Suppressor macrophage treated with lipopolysaccharide for 1 hour (primary cell): ENCODE results near the gene FGD5.

Experiments used
- DNase-seq, 3 donors: peaks; one replicate each; pipeline ENCODE4 v3.0.0-alpha.2; 2020 to 2022

The FGD5 gene

GRCh38 chr3:14909250-14909649, 90.5 kb downstream of the FGD5 start:
- peak in 1 of 3 donors; percentile 35 for DNase-seq

DNA sequence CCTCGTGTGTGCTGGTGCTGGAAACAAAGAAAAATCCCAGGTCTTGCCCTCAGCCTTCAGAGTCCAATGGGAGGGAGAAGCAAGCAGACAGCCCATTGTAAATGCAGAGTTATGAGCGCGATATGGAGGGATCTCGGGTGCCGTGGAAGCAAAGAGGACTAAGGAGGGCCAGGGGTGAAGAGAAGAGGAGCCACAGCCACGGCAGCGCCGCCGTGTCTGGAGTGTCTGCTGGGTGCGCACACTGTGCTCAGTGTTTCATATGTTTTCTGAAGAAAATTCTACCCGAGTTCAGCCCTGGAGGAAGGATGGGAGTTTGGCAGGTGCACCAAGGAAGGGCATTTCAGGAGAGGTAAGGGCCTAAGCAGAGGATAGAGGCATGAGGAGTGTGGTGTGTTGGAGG, 92.9 kb downstream of the FGD5 start:
- DNase-seq = no peak

GRCh38 chr3:14913071-14913925, 94.5 kb downstream of the FGD5 start:
- no peak for DNase-seq

GRCh38 chr3:14913926-14914778, 95.4 kb downstream of the FGD5 start:
- DNase-seq = no peak

- no peak for DNase-seq
These were observed 96.0 kb downstream of the FGD5 start for GRCh38 chr3:14914779-14915117.

GRCh38 chr3:14915636-14916222, 97.0 kb downstream of the FGD5 start:
- peak in 2 of 3 donors; percentile 11 to 27 for DNase-seq

GRCh38 chr3:14918356-14918860, 99.6 kb downstream of the FGD5 start:
- DNase-seq = no peak

GRCh38 chr3:14920536-14920935, 101.8 kb downstream of the FGD5 start:
- no peak for DNase-seq

DNA sequence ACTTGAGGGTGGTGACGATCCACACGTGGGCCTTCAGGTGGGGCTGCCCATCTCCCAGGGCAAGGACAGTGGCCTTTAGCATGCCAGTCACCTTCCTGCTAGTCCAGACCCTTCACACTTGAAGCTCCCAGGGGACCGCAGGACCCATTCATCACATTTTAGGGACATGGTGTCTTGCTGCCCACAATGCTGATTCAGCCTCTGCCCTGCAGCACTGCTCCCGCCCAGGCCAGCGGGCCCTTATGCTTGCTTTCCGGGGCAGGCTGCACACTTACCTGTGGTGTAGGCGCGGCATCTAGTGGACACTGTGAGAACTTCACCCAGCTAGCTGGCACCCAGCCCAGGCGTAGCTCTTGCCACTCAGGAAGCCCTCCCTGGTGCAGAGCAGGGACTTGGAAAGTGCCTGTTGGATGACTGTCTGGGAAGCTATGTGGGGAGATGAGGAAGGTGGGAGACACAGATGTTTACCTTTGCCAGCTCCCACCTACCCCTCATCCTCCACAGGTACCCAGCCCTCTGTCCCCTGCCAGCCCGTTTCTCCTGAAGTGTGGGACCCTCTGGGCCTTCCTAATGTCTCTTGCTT, 102.4 kb downstream of the FGD5 start:
- peak; percentile 83 to 91 (median 91) for DNase-seq

GRCh38 chr3:14921811-14922705, 103.3 kb downstream of the FGD5 start:
- no peak for DNase-seq

- no peak for DNase-seq
These were observed 104.1 kb downstream of the FGD5 start for GRCh38 chr3:14922863-14923262.

DNA sequence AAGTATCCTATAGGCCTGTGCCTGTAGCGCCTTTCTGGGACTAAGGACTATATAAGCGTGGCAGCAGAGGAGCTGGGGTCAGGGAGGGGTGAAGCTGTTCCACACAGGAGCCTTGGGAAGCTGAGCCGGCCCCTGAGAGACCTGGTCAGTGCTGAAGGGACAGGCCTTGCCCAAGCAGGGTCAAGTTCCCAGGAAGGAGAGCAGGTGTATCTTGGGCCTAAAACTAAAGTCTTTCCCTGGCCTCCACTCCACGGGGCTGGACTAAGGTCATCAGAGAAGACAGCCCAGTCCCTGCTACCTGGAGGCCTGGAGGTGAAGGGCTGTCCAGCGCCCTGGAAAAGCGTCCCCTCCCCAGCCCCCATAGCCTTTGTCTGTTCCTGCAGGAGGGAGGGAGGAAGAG, 104.7 kb downstream of the FGD5 start:
- DNase-seq = no peak

DNA sequence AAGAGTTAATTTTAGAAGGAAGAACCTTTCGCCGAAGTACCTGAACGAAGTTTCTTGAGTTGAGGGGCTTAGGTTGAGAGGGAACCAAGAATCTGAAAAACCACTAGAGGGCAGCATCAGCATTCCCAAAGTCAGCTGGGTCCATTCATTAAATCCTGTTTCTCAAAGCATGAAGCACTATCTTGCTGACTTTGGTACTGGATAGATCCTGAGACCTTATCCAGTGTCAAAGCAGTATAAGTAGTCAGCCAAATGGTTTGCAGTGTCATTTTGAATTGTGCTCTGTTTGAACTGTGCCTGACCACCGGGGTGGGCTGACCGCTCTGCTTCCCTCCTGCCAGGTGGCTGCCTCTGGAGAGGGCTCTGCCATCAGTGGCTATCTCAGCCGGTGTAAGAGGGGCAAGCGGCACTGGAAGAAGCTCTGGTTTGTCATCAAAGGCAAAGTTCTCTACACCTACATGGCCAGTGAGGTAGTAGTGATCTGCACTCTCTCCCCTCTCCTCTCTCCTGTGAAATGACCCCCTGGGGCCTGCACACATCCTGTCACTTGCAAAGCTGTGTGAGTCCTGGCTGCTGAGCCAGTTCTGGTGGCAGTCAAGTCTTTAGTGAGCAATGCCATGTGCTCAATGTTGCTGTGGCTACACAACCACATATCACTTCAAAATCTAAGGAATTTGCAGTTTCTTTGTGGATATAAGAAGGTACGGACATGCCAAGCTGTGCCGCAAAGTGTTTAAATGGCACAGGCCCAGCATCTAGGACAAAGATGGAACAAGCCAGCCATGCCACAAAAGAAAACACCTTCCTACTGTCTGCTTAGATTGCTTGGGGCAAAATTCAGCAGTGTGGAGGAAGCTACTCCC, 107.2 kb downstream of the FGD5 start:
- DNase-seq = peak; percentile 69 to 76 (median 73)

GRCh38 chr3:14926592-14926991, 107.8 kb downstream of the FGD5 start:
- no peak for DNase-seq

GRCh38 chr3:14927308-14927707, 108.5 kb downstream of the FGD5 start:
- no peak for DNase-seq

- peak; percentile 18 to 55 (median 52) for DNase-seq
These were observed 110.7 kb downstream of the FGD5 start for GRCh38 chr3:14929310-14930074.

- DNase-seq = no peak
These were observed 115.2 kb downstream of the FGD5 start for GRCh38 chr3:14933820-14934425.

GRCh38 chr3:14935592-14936345, 117.0 kb downstream of the FGD5 start:
- no peak for DNase-seq

DNA sequence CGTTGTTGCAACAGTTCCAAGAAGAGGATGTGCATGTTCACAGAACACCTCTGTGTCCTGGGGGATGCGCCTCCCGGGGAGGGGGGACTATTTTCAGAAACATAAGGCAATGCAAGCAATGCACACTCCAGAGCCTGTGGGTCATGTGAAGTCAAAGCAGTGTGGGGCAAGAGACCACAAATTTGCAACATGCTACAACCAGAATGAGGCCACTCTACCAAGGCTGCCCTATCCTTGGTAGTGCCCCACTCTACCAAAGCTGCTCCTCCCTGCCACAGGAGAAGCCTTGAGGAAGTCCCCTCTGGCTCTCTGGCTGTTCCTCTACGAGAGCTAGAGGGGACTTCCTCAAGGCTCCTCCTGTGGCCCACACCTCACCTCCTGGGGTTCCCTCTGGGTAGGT, 120.2 kb downstream of the FGD5 start:
- DNase-seq = peak in 1 of 3 donors; percentile 18
